CD14-positive monocyte (primary cell): ENCODE data around the gene CARMIL3. TPM values are rescaled to one million over a fixed set of nuclear protein-coding genes. Genes with fewer than 3 reads are reported as not detected.
"Not testable (repeated sequence)": the region's sequence is repeated elsewhere in the genome, so short reads cannot be mapped to it uniquely, and the experiment has no call there.

Experiments used
- DNase-seq, 3 donors: peaks; one replicate each; pipeline ENCODE4 v3.0.0-alpha.2; 2011 to 2022
- H2AFZ ChIP-seq: 2 replicates; pipeline ENCODE4 v1.6.0; 2012; ENCODE audit warnings: mild to moderate bottlenecking, low read depth, low read length, inconsistent platforms; ENCODE audit not compliant: insufficient read depth, poor library complexity, severe bottlenecking
- H3K27ac ChIP-seq, 2 donors: 1 replicate in 1 of 2; 2 replicates in 1 of 2; pipeline ENCODE4 v1.5.1; 2012 to 2013; ENCODE audit warnings: low read length in 2 of 2, control low read depth in 1 of 2, inconsistent platforms in 1 of 2, low read depth in 1 of 2, mild to moderate bottlenecking in 1 of 2
- H3K27me3 ChIP-seq, 2 donors: one replicate each; pipeline versions ENCODE4 v1.6.0 to v1.6.1; 2011 to 2013; ENCODE audit warnings: low read length in 2 of 2; ENCODE audit not compliant: control insufficient read depth in 2 of 2, insufficient read depth in 2 of 2
- H3K36me3 ChIP-seq, 2 donors: replicated peaks in 1 of 2; 1 replicate in 1 of 2; 2 replicates in 1 of 2; pipeline versions ENCODE4 v1.5.1 to v1.6.1; 2012 to 2013; ENCODE audit warnings: low read length in 2 of 2, control low read depth in 1 of 2, inconsistent platforms in 1 of 2, mild to moderate bottlenecking in 1 of 2; ENCODE audit not compliant: insufficient read depth in 2 of 2, control insufficient read depth in 1 of 2
- H3K4me1 ChIP-seq, 2 donors: 1 replicate in 1 of 2; 2 replicates in 1 of 2; pipeline versions ENCODE4 v1.5.1 to v1.6.1; 2012 to 2013; ENCODE audit warnings: low read length in 2 of 2, control low read depth in 1 of 2, inconsistent platforms in 1 of 2, mild to moderate bottlenecking in 1 of 2, moderate library complexity in 1 of 2; ENCODE audit not compliant: insufficient read depth in 2 of 2, control insufficient read depth in 1 of 2
- H3K4me2 ChIP-seq: replicated peaks from 2 replicates; pipeline ENCODE3; 2012; ENCODE audit warnings: low read length, moderate library complexity, mild to moderate bottlenecking; ENCODE audit not compliant: poor library complexity, severe bottlenecking; ENCODE audit errors: extremely low read depth
- H3K4me3 ChIP-seq, 3 experiments: fragments of 200-600 bp in 1 of 3; sonication (generic) in 1 of 3; replicated peaks in 1 of 3; 1 replicate in 2 of 3; 2 replicates in 1 of 3; pipeline ENCODE4 v1.5.1; 2011 to 2013; ENCODE audit warnings: low read length in 3 of 3, mild to moderate bottlenecking in 3 of 3, control low read depth in 2 of 3, low read depth in 2 of 3, inconsistent platforms in 1 of 3, moderate library complexity in 1 of 3
- H3K79me2 ChIP-seq: 2 replicates; pipeline ENCODE4 v1.6.0; 2012; ENCODE audit warnings: mild to moderate bottlenecking, control low read depth, inconsistent platforms, low read length, moderate library complexity; ENCODE audit not compliant: insufficient read depth
- H3K9ac ChIP-seq: 2 replicates; pipeline ENCODE4 v1.6.0; 2017; ENCODE audit warnings: low read length, mild to moderate bottlenecking; ENCODE audit not compliant: insufficient read depth, poor library complexity, severe bottlenecking
- H3K9me3 ChIP-seq, 2 donors: replicated peaks in 1 of 2; 1 replicate in 1 of 2; 2 replicates in 1 of 2; pipeline versions ENCODE4 v1.5.1 to v1.6.1; 2012 to 2013; ENCODE audit warnings: low read length in 2 of 2, control low read depth in 1 of 2; ENCODE audit not compliant: control insufficient read depth in 1 of 2, insufficient read depth in 1 of 2
- H4K20me1 ChIP-seq: 2 replicates; pipeline ENCODE4 v1.6.0; 2012; ENCODE audit warnings: mild to moderate bottlenecking, low read length, control low read depth, moderate library complexity; ENCODE audit not compliant: insufficient read depth
- H3K27ac Mint-ChIP-seq, 7 donors: one replicate each; pipeline ENCODE4 v1.8.0; 2020; ENCODE audit warnings: mild to moderate bottlenecking in 7 of 7, mixed read lengths in 7 of 7, moderate library complexity in 6 of 7, inconsistent platforms in 2 of 7
- H3K27me3 Mint-ChIP-seq, 3 donors: one replicate each; pipeline ENCODE4 v1.8.0; 2021 to 2022; ENCODE audit warnings: low read depth in 3 of 3, mild to moderate bottlenecking in 3 of 3, mixed read lengths in 3 of 3, moderate library complexity in 3 of 3, inconsistent platforms in 1 of 3
- H3K36me3 Mint-ChIP-seq, 2 donors: one replicate each; pipeline ENCODE4 v1.8.0; 2020; ENCODE audit warnings: mixed read lengths in 2 of 2, inconsistent platforms in 1 of 2, mild to moderate bottlenecking in 1 of 2
- H3K4me1 Mint-ChIP-seq: one replicate; pipeline ENCODE4 v1.8.0; 2020; ENCODE audit warnings: mild to moderate bottlenecking, mixed read lengths
- H3K4me3 Mint-ChIP-seq, 2 donors: one replicate each; pipeline ENCODE4 v1.8.0; 2020; ENCODE audit warnings: mild to moderate bottlenecking in 2 of 2, mixed read lengths in 2 of 2, moderate library complexity in 1 of 2
- H3K9me3 Mint-ChIP-seq, 7 donors: one replicate each; pipeline ENCODE4 v1.8.0; 2020 to 2022; ENCODE audit warnings: mixed read lengths in 7 of 7, mild to moderate bottlenecking in 6 of 7, moderate library complexity in 6 of 7, inconsistent platforms in 2 of 7
- WGBS: methylation state at CpG from one replicate; pipeline ENCODE4 v1.1.5; 2013; ENCODE audit warnings: missing lambda C conversion rate; ENCODE audit not compliant: insufficient coverage; 5-methylcytosine and 5-hydroxymethylcytosine counted together
- intact Hi-C, 2 donors: fragments of 100-400 bp; cut with micrococcal nuclease; formaldehyde crosslinking; loops; one replicate each; pipeline versions ENCODE4 v1.15.0 to v1.15.1; 2023
- polyA minus RNA-seq: library from RNA; depleted of rRNA, polyadenylated mRNA; stranded (reverse); fragments of >200 nt; gene quantifications from 2 replicates; pipeline ENCODE4 v1.2.3, GENCODE V29; 2012
- polyA plus RNA-seq, 3 donors: library from polyadenylated mRNA; depleted of rRNA in 1 of 3; unstranded in 2 of 3; stranded (reverse) in 1 of 3; fragments of 300-500 nt in 2 of 3; fragments of >200 nt in 1 of 3; fragmentation: Illumina TruSeq in 2 of 3; gene quantifications; 1 replicate in 2 of 3; 2 replicates in 1 of 3; pipeline ENCODE4 v1.2.3, GENCODE V29; 2012 to 2021
- total RNA-seq, 12 experiments: library from RNA in 1 of 12; stranded (reverse) in 1 of 12; fragments of 120-200 nt in 1 of 12; gene quantifications; one replicate each; pipeline ENCODE4 v1.2.4 and lab custom pipeline; 2013 to 2026; ENCODE audit warnings: mixed read lengths in 6 of 12, inconsistent platforms in 1 of 12
- TF ChIP-seq, protein P1 (sequence below): fragments of 200-600 bp; IDR thresholded peaks from one replicate; pipeline ENCODE4 v1.8.0; 2022; ENCODE audit warnings: antibody characterized with exemption, mild to moderate bottlenecking

The CARMIL3 gene, protein sequence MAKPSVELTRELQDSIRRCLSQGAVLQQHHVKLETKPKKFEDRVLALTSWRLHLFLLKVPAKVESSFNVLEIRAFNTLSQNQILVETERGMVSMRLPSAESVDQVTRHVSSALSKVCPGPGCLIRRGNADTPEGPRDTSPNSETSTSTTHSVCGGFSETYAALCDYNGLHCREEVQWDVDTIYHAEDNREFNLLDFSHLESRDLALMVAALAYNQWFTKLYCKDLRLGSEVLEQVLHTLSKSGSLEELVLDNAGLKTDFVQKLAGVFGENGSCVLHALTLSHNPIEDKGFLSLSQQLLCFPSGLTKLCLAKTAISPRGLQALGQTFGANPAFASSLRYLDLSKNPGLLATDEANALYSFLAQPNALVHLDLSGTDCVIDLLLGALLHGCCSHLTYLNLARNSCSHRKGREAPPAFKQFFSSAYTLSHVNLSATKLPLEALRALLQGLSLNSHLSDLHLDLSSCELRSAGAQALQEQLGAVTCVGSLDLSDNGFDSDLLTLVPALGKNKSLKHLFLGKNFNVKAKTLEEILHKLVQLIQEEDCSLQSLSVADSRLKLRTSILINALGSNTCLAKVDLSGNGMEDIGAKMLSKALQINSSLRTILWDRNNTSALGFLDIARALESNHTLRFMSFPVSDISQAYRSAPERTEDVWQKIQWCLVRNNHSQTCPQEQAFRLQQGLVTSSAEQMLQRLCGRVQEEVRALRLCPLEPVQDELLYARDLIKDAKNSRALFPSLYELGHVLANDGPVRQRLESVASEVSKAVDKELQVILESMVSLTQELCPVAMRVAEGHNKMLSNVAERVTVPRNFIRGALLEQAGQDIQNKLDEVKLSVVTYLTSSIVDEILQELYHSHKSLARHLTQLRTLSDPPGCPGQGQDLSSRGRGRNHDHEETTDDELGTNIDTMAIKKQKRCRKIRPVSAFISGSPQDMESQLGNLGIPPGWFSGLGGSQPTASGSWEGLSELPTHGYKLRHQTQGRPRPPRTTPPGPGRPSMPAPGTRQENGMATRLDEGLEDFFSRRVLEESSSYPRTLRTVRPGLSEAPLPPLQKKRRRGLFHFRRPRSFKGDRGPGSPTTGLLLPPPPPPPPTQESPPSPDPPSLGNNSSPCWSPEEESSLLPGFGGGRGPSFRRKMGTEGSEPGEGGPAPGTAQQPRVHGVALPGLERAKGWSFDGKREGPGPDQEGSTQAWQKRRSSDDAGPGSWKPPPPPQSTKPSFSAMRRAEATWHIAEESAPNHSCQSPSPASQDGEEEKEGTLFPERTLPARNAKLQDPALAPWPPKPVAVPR (N-terminal part only)
- total RNA-seq (2013): 0.31 TPM
- 1 to 10 TPM in 1 of 3 donors, not detected in 2; 1.0 TPM for polyA plus RNA-seq
- 0.42 and 0.48 TPM in 2 replicates for polyA minus RNA-seq
- 0.18 to 1.9 (median 1.1) reads per million in 11 experiments for total RNA-seq (lab: John Stamatoyannopoulos, UW)

DNA sequence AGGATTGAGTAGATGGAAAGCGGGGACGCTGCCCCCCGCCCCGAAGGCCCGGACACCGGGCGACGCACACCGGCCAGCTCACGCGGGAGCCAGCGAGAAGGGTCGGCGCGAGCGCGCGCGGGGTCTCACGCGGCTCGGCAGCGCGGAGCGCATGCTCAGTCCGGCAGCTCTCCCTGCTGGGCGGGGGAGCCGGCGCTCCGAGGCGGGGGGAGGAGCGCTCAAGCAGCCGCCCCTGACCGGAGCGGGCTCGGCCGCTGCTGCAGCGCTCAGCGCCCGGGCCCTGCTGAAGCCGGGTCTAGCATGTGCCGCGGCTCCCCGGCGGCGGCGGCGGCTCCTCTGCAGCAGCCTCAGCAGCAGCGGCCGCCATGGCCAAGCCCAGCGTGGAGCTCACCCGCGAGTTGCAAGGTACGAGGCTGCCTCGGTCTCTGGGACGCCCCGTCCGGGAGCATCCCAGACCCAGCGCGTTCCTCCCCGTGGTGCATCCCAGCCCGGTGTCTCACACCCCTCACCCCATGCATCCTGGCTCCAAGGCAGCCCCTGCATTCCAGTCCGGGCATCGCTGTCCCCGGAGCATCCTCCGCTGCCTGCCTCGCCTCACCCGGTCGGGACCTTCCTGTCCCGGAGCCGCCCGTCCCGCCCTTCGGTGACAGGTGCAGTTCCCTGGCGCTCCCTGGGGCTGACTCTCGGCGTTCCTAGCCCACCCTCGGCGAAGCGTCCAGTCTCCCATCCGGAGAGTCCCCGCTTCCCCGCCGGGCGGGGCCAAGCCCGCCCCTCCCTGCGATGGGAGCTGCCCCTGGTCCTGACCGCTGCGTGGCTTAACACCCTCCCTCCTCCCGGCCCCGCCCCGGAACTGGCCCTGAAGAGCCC, at the start of gene CARMIL3:
Gene CARMIL3, plus strand, starts transcription at position 221 of the 867 bp plus-strand sequence. Its CDS starts 145 bp downstream, at position 366.
- Histone ChIP-seq H3K9ac (peak within 1 kb of the TSS; percentile 59), H4K20me1 (no peaks in the 10 kb centered on the region), H3K36me3 (no peaks in the 10 kb centered on the region), H3K9me3 (no peaks in the 10 kb centered on the region), H3K4me2 (peak within 1 kb of the TSS; percentile 100), H3K27me3 (peaks cover 0 to 19% of the 10 kb centered on the region in 2 donors), H3K4me3 (peak within 1 kb of the TSS; percentile 59 to 86 (median 60)), H3K79me2 (no peaks in the 10 kb centered on the region), H3K4me1 (peaks cover 39 to 47% of the 10 kb centered on the region in 2 donors), H2AFZ (peak within 1 kb of the TSS; percentile 95), H3K27ac (peak within 1 kb of the TSS in 1 of 2 donors; percentile 48)
- under 1% methylated on average over 88 of the region's 92 CpGs for WGBS
- Mint-ChIP-seq H3K27me3 (peaks cover 13 to 38% (median 22%) of the 10 kb centered on the region in 3 donors), H3K4me3 (peak within 1 kb of the TSS; percentile 85 to 90), H3K27ac (peak within 1 kb of the TSS in 4 of 7 donors; percentile 23 to 49 (median 40)), H3K9me3 (peaks cover 0 to 3% (median 0%) of the 10 kb centered on the region in 7 donors), H3K36me3 (peaks cover 0 to 2% of the 10 kb centered on the region in 2 donors), H3K4me1 (peaks cover 46% of the 10 kb centered on the region)
- intact Hi-C loops: no loop called here
- peak; percentile 23 to 51 (median 40) for DNase-seq
- TF ChIP-seq, protein P1, sequence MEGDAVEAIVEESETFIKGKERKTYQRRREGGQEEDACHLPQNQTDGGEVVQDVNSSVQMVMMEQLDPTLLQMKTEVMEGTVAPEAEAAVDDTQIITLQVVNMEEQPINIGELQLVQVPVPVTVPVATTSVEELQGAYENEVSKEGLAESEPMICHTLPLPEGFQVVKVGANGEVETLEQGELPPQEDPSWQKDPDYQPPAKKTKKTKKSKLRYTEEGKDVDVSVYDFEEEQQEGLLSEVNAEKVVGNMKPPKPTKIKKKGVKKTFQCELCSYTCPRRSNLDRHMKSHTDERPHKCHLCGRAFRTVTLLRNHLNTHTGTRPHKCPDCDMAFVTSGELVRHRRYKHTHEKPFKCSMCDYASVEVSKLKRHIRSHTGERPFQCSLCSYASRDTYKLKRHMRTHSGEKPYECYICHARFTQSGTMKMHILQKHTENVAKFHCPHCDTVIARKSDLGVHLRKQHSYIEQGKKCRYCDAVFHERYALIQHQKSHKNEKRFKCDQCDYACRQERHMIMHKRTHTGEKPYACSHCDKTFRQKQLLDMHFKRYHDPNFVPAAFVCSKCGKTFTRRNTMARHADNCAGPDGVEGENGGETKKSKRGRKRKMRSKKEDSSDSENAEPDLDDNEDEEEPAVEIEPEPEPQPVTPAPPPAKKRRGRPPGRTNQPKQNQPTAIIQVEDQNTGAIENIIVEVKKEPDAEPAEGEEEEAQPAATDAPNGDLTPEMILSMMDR: no peak

DNA sequence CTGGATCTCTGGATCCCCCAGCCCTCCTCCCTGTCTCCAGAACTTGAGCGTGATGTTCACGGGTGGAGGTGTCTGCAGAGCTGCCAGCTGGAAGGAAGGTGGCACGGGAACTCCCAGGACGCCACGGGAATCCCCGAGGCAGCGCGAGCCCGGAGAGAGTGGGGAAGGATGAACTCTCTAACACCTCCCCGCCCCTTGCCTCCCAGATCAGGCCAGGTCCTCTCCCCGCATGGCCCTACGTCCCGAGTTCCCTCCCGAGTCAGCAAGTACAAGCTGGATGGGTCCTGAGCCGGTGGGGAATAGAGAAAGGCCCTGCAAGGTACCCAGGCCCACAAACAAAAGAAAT, 45.4 kb upstream of the CARMIL3 start:
- no CpG with 5 or more reads among the region's 15 CpGs for WGBS
- DNase-seq, H3K9me3 Mint-ChIP-seq, H3K79me2 ChIP-seq, H3K27me3 Mint-ChIP-seq, H4K20me1 ChIP-seq, H3K9me3 ChIP-seq, H3K4me2 ChIP-seq, H3K36me3 ChIP-seq, H3K27me3 ChIP-seq, intact Hi-C loops: not testable (repeated sequence)
- Mint-ChIP-seq H3K27ac (peak overlapping the region in 2 of 7 donors; percentile 50 to 62), H3K4me1 (peaks cover 44% of the 10 kb centered on the region), H3K36me3 (peaks cover 12 to 13% of the 10 kb centered on the region in 2 donors), H3K4me3 (peak overlapping the region; percentile 54 to 76)
- peak overlapping the region; percentile 67 for H2AFZ ChIP-seq
- H3K4me1 ChIP-seq: peaks cover 12 to 23% of the 10 kb centered on the region in 2 donors
- H3K4me3 ChIP-seq: peak overlapping the region; percentile 56 to 74 (median 72)
- peak overlapping the region; percentile 42 to 67 for H3K27ac ChIP-seq
- H3K9ac ChIP-seq: peak overlapping the region; percentile 21
